Measurements from ENCODE around the gene ARF1.
A peak's percentile ranks its signal among the peaks of the same experiment; 100 is the strongest.
"Not testable (repeated sequence)": the region's sequence is repeated elsewhere in the genome, so short reads cannot be mapped to it uniquely, and the experiment has no call there.

The ARF1 gene

DNA sequence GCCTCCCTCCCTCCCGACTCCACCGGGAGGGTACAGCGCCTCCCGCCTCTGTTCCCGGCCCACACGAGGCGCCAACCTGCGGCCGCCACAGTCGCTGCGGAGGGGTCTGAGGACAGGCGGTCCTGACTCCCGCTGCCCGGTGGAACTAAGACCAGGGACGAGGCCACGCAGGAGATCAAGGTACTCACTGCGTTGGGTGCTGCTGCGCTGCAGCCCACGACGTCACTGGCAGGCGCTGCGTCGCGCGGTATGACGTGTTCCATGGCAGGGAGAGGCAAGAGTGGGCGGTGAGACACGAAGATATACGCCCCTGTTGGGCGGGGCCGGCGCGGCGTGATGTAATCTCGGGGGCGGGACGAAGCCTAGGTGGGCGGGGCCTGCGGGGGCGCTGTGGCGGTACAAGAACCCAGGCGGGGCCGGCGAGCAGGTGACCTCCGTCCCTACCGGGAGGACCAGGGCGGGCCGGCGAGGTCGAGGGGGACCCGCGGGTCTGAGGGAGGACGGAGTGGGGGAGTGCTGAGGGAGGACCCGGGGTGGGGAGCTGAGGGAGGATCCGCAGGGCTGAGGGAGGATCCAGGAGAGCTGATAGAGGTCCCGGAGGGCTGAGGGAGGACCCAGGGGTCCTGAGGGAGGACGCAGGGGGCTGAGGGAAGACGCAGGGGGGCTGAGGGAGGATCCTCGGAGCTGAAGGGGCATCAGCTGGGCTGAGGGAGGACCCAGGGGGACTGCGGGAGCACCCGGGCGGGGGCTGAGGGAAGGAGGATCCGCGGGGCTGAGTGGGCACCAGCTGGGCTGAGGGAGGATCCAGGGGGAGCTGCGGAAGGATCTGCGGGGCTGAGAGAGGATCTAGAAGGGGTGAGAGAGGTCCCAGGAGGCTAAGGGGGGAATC, 26.8 kb downstream of the ARF1 start, which contains the start of gene MRPL55:
Gene MRPL55 (minus strand): TSS at position 227 of the 889 bp plus-strand sequence. CDS start 1,039 bp downstream, outside the sequence.
- in situ Hi-C loops (cut with HindIII; ENCODE audit: low pct_ligation_motif_present, low pct_unique_long_range_greater_than_20kb, low sequenced_read_pairs), result no loop called here
- peak; percentile 98 for DNase-seq

DNA sequence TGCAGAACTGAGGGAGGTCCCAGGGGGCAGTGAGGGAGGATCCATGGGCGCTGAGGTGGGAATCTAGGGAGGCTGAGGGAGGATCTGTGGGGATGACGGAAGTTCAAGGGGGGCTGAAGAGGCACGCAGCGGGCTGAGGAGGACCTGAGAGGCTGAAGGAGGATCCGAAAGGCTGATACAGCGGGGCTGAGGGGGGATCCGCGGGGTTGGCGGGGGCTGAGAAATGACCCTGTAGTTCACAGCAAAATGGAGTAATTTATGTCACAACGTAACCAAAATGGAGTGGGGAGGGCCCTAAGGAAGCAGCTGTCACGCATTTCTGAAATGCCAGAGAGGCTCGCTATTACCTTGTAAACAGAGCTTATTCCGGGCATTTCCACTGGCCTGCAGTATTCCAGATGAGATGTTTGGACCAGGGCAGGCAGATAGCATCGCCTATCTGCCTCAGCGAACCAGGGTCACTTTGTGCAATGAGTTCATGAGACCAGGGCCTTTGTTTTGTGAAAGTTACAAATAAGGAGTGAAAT, 27.5 kb downstream of the ARF1 start:
- in situ Hi-C loops (cut with HindIII; ENCODE audit: low pct_ligation_motif_present, low pct_unique_long_range_greater_than_20kb, low sequenced_read_pairs), result no loop called here
- DNase-seq, result peak; percentile 65

DNA sequence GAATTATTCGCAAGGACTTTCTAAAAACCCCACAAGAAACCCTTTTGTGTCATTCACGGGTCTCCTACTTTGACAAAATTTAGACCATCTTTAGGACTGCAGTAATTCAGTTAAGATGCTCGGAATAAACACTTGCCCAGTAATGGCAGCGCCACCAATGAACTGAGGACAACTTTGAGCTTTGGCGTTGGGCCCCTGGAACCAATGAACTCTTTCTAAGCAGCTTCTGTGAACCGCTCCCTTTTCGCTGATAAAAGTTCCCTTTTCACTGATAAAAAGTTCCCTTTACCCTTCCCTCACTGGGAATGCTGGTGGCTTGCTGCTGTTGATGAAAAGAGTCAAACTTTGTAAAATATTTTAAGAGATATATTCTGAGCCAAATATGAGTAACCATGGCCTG, 28.0 kb downstream of the ARF1 start:
- in situ Hi-C loops (cut with HindIII; ENCODE audit: low pct_ligation_motif_present, low pct_unique_long_range_greater_than_20kb, low sequenced_read_pairs), result no loop called here
- DNase-seq, result no peak

DNA sequence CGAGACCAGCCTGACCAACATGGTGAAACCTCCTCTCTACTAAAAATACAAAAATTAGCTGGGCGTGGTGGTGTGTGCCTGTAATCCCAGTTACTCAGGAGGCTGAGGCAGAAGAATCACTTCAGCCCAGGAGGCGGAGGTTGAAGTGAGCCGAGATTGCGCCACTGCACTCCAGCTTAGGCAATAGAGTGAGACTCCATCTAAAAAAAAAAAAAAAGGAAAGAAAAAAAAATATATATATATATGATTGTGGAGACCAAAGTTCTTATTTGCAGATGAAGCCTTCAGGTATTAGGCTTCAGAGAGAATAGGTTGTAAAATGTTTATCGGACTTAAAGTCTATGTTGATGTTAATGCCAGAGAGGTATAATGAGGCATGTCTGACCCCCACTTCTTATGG, 28.8 kb downstream of the ARF1 start:
- in situ Hi-C loops (cut with HindIII; ENCODE audit: low pct_ligation_motif_present, low pct_unique_long_range_greater_than_20kb, low sequenced_read_pairs); DNase-seq: not testable (repeated sequence)

DNA sequence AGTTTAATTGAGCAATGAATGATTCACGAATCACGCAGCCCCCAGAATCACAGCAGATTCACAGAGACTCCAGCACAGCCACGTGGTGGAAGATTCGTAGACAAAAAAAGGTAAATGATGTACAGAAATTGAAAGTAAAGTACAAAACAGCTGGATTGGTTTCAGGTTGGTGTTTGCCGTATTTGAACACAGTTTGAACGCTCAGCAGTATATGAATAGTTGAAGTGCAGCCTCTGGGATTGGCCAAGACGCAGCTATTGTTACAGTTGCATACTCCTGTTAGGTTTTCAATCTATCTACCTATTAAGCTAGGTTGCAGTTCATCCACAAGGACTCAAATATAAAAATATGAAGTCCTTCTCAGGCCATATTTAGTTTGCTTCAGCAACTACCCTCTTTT, 29.7 kb downstream of the ARF1 start:
- no peak for DNase-seq
- in situ Hi-C loops (cut with HindIII; ENCODE audit: low pct_ligation_motif_present, low pct_unique_long_range_greater_than_20kb, low sequenced_read_pairs), result no loop called here

DNA sequence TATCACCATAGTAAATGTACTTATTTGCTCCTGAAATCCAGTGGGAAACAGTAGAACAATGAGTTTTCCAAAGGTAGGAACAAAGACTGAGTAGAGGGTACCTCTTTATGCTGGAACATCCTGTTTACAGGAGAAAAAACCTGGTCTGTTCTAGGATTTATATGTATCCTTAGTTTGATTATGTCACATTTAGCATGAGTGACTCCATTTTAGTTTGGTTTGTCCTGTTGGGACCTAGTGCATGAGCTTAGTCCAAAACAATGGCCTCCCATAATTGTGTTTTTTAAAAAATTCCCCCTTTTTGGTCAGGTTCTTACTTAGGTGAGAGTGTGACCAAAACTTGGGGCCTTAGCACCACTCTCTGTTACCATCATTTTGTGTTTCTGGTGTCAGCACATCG, 30.1 kb downstream of the ARF1 start:
- in situ Hi-C loops (cut with HindIII; ENCODE audit: low pct_ligation_motif_present, low pct_unique_long_range_greater_than_20kb, low sequenced_read_pairs), result no loop called here
- no peak for DNase-seq

DNA sequence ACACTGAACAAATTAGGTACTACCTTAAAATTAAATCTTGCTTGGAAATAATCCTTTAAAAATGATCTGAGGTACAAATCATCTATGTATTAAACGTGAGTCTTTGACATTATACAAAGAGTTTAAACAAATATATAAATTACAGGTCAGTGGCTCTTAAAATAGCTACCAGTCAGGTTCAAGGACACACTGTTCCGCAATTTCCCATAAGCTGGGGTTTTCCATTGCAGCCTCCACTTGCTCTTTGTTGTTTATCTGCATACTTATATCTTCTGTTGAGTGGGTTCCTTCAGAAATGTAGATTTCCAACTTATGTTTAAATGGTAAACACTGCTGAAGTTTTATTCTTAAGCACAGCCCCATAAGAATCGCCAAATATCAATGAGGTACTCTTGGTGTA, 32.3 kb downstream of the ARF1 start:
- in situ Hi-C loops (cut with HindIII; ENCODE audit: low pct_ligation_motif_present, low pct_unique_long_range_greater_than_20kb, low sequenced_read_pairs), result no loop called here
- no peak for DNase-seq

DNA sequence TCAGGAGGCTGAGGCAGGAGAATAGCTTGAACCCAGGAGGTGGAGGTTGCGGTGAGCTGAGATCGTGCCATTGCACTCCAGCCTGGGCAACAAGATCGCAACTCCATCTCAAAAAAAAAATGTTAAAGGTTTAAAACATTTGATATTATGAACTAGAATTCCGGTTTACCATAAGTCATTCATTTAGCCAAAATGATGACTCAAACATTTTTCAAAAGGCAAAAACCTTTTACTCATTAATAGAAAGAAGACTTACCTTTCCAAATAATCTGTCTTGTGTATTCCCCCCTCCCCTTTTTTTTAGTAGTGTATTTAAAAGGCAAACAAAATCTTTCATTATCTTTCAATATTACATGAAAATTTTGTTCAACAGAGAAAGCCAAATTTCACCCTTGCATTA, 34.8 kb downstream of the ARF1 start:
- in situ Hi-C loops (cut with HindIII; ENCODE audit: low pct_ligation_motif_present, low pct_unique_long_range_greater_than_20kb, low sequenced_read_pairs), result no loop called here
- DNase-seq, result no peak

DNA sequence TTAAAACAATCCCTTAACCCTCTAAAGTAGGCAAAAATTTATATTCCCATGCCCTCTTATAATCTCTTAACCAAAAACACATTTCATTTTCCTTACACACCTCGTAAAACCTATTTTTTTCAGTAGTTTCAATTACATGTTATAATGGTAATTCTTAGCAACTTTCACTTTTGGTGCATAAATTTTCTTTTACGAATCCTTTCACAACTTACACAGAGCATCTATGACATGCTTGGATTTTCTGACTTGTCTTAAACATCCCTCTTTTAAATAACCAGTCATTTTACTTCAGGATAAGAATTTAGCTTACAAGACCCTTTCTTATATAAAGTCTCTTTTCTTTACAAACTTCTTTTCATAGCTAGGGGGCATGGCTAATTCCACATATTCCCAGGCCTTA, 35.5 kb downstream of the ARF1 start:
- in situ Hi-C loops (cut with HindIII; ENCODE audit: low pct_ligation_motif_present, low pct_unique_long_range_greater_than_20kb, low sequenced_read_pairs), result no loop called here
- DNase-seq, result no peak

DNA sequence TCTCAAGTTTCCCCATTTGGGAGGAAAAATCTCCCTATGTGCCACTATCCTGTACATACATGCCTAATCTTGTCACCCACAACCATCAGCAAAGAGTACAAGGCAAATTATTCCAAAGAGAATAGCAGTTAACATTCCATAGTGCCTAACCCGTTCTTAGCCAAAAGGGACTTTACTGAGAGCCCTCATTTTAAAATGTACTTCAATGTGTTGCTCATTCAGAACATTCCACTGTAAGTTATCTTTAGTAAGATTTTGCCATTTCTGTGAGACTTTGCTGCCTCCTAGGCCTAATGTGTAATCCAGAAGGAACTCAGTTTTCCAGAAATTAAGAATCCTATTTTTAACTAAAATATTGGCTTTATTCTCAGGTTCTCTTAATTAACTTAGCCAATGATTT, 37.8 kb downstream of the ARF1 start:
- DNase-seq, result no peak
- in situ Hi-C loops (cut with HindIII; ENCODE audit: low pct_ligation_motif_present, low pct_unique_long_range_greater_than_20kb, low sequenced_read_pairs), result no loop called here

DNA sequence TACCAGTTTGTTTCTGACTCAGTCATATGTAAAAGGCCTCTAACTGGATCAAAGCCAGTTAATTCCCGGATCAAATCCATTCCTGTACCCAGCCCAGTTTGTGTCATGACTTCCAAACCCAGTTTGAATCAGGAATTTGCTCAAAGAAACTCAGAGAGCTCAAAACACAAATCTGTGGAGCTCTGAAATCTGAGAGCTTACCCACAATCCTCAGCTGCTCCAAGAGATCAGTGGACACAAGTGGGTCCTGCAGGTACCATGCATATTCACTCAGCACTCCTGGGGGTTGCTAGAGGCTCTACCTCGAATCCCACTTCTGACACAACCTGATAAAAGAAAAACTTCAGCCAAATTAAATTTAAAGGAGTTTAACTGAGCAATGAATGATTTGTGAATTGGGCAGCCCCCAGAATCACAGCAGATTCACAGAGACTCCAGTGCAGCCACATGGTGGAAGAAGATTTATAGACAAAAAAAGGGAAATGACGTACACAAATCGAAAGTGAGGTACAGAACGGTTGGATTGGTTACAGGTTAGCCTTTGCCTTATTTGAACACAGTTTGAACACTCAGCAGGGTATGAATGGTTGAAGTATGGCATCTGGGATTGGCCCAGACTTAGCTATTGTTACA, 38.5 kb downstream of the ARF1 start:
- in situ Hi-C loops (cut with HindIII; ENCODE audit: low pct_ligation_motif_present, low pct_unique_long_range_greater_than_20kb, low sequenced_read_pairs), result no loop called here
- no peak for DNase-seq

DNA sequence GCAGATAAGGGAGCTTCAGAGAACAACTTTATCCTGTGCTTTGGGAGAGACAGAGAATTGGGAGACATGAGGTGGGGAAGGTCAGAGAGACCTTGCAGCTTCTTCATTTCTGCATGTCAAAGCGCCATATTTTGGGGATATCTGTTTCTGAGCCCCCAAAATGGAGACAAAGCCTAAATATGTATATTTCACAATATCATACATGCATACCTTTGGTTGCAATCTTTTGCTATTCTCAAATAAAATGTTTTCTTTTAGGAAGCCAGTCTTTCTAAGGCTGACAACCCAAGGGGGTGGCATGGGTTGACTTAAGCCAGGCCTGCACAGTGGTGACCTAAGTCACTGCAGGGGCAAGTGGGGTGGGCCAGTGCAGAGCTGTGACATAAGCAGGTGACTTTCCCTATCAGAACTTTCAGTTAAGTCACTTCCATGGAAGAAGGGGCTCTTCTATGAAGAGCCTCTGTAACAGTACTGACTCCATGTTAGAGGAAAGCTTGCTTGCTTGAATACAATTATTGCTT, 40.5 kb downstream of the ARF1 start:
- no peak for DNase-seq
- in situ Hi-C loops (cut with HindIII; ENCODE audit: low pct_ligation_motif_present, low pct_unique_long_range_greater_than_20kb, low sequenced_read_pairs), result no loop called here

DNA sequence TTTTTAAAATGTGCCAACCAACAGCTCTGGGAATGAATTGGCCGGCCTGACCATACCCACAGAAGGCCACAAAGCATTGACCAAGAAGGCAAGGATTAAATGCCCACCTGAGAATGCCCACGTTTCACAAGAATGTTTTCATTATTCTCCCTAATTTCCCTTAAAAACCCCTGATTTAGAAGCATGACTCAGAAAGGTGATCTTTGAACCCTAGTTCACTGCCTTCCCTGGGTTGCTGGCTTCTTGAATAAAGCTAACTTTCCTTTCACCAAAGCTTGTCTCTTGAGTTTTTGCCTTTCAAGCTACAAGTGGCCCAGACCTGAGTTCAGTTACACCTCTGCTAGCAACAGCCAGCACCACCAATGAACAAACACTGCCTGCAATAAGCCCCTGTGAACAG, 41.0 kb downstream of the ARF1 start:
- in situ Hi-C loops (cut with HindIII; ENCODE audit: low pct_ligation_motif_present, low pct_unique_long_range_greater_than_20kb, low sequenced_read_pairs), result no loop called here
- no peak for DNase-seq

DNA sequence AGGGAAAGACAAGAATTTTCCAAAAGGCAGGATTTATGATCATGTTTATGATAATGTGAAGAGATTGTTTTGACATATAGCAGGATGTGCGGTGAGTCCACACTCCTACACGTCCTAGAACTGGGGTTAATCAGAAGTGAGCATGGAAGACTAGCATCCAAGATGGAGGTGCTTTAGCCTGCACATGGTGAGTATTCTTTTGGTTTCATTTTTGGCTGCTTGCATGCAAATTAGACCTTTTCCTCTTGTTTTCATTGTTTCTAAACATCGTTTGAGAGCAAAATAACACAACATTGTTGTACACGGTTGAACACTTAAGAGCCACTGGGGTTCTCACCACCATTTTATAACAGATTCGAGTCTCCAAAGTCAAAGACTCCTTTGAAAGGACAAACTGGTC, 42.7 kb downstream of the ARF1 start:
- in situ Hi-C loops (cut with HindIII; ENCODE audit: low pct_ligation_motif_present, low pct_unique_long_range_greater_than_20kb, low sequenced_read_pairs), result no loop called here
- DNase-seq, result no peak

DNA sequence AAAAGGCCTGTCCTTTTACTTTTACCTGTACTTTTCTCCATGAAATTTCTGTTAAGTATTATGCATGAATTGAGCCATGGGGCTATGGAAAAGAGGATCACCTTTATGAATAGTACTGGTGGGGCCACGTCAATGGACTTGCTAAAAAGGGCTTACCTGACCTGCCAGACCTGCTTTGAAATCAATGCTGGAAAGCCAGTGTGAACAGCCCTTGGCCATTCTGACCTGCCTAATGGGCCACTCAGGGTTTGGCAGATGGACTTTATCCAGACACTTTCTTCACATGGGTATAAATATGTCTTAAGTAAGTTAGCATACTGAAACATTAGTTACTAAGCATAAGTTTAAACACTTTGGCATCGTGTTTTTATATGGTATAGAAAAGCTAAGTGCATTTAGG, 49.3 kb downstream of the ARF1 start:
- in situ Hi-C loops (cut with HindIII; ENCODE audit: low pct_ligation_motif_present, low pct_unique_long_range_greater_than_20kb, low sequenced_read_pairs), result no loop called here
- DNase-seq, result no peak

DNA sequence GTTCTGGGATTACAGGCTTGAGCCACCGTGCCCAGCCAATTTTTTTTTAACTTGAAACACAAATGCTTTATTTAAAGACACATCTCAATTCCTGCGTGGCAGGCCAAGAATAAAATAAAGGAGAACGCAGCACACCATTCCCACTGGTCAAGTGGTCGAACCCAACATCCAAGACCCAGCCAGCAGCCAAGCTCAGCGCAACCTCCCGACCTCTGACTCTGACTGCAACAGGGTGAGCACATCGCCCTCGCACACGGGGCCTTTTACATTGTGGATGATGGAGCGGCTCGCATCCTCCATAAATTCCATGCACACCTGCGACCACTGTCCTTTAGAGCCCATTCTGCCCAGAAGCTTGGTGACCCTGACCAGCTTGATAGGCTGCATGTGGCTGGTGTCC, 52.1 kb downstream of the ARF1 start:
- in situ Hi-C loops (cut with HindIII; ENCODE audit: low pct_ligation_motif_present, low pct_unique_long_range_greater_than_20kb, low sequenced_read_pairs), result no loop called here

DNA sequence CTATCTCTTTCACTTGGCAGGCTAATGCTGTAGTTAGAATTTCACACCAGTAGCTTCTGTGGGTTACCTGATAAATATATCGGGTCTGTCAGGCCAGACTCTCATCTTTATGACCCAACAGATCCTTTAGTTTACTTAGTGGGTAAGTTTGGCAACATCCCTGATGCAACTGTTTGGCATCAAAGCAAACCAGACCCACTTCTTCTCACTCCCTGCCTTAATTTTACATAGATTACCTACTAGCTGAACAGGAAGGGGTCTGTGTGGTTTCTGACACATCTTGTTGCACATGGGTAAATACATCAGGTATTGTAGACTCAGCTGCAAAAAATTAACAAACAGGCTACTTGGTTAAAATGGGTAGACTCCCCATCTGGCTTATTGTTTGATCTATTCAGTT, 54.4 kb downstream of the ARF1 start:
- DNase-seq, result no peak
- in situ Hi-C loops (cut with HindIII; ENCODE audit: low pct_ligation_motif_present, low pct_unique_long_range_greater_than_20kb, low sequenced_read_pairs), result no loop called here

More for the DNA sequence above, 52.1 kb downstream of the ARF1 start:
- no peak for DNase-seq

DNA sequence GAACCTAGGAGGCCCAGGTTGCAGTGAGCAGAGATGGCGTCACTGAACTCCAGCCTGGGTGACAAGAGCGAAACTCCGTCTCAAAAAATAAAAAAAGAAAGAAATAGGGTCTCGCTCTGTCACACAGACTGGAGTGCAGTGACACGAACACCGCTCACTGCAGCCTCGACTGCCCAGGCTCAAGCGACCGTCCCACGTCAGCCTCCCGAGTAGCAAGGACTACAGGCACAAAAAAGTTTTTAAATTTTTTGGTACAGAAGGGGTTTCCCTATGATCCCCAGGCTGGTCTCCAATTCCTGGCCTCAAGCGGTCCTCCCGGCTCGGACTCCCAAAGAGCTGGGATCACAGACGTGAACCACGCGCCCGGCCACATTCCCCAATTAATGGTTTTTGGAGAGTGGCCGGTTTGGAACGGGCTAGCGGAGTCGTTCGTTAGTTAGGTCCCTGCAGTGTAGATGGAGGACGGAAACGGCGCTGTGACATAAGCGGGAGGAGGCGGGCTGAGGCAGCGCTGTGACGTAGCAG, 57.0 kb downstream of the ARF1 start:
- DNase-seq, result no peak
- in situ Hi-C loops (cut with HindIII; ENCODE audit: low pct_ligation_motif_present, low pct_unique_long_range_greater_than_20kb, low sequenced_read_pairs), result no loop called here

DNA sequence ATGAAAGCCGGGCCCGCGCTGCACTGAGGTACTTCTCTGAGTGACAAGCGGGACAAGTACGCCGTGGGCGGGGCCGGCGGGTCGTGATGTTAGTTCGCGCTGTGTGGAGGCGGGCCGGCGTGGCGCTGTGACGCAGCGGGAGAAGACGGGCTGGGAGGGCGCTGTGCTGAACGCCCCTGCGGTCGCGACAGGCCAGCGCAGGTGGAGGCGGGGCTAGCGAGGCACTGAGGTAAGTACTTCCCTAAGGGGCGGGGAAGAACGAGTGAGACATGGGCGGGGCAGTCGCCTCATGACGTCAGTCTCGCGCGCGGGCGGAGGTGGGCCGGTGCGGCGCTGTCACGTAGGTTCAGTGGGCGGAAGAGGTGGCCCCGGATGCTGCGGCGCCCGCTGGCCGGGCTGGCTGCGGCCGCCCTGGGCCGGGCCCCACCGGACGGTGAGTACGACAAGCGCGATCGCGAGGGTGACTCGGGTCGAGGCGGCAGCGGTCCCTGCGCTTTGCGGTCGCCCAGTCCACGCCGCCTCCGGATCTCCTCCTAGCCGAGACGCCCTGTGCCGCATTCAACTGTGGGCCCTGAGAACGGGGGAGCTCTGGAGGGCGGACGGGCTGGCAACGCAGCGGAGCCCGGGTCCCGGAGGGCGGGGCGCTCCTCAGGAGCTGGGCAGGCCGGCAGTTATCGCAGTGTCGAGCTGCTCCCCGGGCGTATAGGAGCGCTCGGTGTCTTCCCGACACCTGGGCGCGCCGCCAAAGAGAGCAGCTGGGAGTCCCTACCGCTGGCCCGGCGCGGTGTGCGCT, 57.6 kb downstream of the ARF1 start, which contains the start of gene GUK1:
Gene GUK1 (plus strand): TSS at position 349 of the 793 bp plus-strand sequence. CDS start 24 bp downstream, at position 373.
- DNase-seq, result peak; percentile 100
- in situ Hi-C loops (cut with HindIII; ENCODE audit: low pct_ligation_motif_present, low pct_unique_long_range_greater_than_20kb, low sequenced_read_pairs), result no loop called here

All from ACHN (cell line).